AG10803 (cell line): ENCODE results near the gene ARHGAP4.

Experiments
- DNase-seq: peaks from one replicate; pipeline ENCODE4 v3.0.0; 2010; ENCODE audit warnings: low read depth
- H3K4me3 ChIP-seq: 2 replicates; pipeline ENCODE4 v1.5.1; 2011; ENCODE audit warnings: mild to moderate bottlenecking, low read length, control low read depth
- TF ChIP-seq, protein P1 (sequence below): conservative IDR thresholded peaks from 2 replicates; pipeline ENCODE4 v1.5.1; 2011; ENCODE audit warnings: mild to moderate bottlenecking, low read length, control low read depth, inconsistent platforms

Gene ARHGAP4

DNA sequence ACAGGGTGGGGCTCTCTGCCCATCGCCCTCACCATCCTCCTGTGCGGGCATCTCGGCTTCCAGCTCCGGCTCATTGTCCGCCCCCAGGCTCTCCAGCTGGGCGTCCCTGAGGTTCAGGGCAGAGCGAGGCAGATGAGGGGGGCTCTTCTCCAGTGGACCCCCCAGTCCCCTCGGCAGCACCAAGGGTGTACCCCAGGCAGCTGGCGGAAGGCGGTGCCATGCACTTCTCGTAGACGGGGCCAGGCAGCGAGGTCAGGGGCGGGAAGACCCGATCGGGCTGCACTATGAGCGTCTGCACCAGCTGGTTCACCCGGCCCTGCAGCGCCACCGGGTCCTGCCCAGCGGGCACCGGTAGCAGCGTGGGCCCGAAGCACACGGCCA lies 16.1 kb downstream of the ARHGAP4 start:
- no peak for DNase-seq
- TF ChIP-seq, protein P1, sequence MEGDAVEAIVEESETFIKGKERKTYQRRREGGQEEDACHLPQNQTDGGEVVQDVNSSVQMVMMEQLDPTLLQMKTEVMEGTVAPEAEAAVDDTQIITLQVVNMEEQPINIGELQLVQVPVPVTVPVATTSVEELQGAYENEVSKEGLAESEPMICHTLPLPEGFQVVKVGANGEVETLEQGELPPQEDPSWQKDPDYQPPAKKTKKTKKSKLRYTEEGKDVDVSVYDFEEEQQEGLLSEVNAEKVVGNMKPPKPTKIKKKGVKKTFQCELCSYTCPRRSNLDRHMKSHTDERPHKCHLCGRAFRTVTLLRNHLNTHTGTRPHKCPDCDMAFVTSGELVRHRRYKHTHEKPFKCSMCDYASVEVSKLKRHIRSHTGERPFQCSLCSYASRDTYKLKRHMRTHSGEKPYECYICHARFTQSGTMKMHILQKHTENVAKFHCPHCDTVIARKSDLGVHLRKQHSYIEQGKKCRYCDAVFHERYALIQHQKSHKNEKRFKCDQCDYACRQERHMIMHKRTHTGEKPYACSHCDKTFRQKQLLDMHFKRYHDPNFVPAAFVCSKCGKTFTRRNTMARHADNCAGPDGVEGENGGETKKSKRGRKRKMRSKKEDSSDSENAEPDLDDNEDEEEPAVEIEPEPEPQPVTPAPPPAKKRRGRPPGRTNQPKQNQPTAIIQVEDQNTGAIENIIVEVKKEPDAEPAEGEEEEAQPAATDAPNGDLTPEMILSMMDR = no peak
- no peak overlapping the region for H3K4me3 ChIP-seq

DNA sequence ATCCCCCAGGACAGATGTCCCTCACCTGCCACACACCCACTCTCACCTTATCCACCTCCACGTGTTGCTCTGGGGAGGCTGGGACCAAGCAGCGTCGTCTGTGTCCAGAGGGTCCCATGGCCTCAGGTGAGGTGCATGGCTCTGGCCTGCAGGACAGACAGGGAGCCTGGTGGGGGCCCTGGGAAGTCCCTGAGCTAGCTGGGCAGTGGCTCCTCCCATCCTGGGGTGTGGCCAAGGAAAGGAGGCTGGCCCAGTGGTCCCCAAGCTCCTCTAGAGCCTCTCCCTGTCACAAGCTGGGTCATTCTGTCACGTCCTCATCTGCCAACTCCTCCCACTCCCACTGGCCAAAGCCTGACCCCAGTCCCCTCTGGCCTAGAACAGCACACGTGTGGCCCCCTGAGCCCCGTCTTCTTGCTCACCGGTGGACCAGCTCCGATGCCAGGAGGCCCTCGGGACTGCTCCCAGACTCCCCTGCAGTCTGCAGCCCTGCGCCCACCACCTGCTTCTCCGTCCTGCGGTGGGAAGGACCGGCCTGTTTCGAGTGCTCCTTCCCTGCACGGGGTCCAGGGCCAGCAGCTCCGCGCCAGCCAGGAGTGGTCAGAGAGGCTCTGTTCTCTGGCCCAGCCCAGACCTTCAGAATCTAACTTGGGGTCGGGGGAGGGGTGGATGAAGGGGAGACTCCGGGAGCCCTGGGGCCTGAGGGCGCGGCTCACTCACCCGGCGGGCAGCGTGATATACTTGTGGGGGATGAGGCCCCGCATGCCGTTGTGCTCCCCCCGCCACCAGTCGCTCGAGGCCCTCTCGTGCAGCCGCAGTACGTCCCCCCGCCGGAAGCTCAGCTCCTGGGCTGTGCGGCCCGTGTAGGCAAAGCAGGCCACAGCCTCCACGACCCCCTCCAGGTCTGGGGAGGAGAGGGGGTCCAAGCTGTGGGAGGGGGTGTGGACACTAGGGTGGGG lies 16.8 kb downstream of the ARHGAP4 start:
- no peak overlapping the region for H3K4me3 ChIP-seq
- TF ChIP-seq, protein P1 = no peak
- no peak for DNase-seq

DNA sequence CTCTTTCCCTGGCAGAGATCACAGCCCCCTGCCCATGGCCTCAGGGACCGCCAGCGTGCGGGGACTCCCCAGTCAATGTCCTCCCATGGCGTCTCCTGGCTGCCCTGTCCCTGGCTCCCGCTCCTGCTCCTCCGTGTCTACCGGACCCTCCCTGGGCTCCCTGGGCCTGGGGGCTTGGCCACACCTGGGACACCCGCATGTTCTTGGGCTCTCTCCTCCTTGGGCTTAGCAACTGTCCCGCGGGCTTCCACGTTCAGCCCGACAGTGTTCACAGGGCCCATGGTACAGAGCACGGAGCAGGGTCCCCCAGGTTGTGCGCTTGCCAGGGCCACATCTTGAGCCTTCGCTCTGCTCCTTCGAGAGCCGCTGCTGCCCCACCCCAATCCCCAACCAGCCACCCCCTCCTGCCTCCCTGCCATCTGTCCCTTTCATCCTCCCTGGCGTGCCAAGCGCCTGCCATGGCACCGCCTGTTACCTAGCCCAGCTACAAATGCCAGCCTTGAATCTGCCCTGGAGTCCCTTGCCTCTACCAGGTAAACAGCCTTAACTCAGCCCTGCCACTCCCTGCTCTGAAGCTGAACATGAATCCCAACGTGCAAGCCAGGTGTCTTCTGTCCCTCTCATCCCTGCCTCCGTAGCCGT lies 17.7 kb downstream of the ARHGAP4 start:
- no peak overlapping the region for H3K4me3 ChIP-seq
- DNase-seq = no peak
- TF ChIP-seq, protein P1 = no peak

DNA sequence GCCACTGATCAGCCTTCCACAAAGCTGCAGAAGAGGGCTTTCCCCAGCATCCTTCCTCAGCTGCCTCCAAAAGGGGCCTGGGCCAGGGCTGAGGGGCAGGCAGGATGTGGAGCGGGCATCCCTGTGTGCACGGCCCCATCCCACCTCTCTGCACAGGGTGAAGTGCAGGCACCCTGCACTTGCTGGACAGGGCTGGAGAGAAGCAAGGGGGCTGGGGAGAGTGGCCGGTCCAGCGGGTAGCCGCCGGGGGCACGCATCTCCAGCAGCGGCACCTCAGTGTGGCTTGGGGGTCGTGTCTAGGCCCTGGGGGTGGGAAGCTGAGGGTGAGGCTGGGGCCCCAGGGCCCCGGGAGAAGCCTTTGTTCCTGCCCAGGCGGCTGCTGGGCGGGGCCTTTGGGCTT lies 18.6 kb downstream of the ARHGAP4 start:
- H3K4me3 ChIP-seq = no peak overlapping the region
- TF ChIP-seq, protein P1 = no peak
- DNase-seq = no peak

DNA sequence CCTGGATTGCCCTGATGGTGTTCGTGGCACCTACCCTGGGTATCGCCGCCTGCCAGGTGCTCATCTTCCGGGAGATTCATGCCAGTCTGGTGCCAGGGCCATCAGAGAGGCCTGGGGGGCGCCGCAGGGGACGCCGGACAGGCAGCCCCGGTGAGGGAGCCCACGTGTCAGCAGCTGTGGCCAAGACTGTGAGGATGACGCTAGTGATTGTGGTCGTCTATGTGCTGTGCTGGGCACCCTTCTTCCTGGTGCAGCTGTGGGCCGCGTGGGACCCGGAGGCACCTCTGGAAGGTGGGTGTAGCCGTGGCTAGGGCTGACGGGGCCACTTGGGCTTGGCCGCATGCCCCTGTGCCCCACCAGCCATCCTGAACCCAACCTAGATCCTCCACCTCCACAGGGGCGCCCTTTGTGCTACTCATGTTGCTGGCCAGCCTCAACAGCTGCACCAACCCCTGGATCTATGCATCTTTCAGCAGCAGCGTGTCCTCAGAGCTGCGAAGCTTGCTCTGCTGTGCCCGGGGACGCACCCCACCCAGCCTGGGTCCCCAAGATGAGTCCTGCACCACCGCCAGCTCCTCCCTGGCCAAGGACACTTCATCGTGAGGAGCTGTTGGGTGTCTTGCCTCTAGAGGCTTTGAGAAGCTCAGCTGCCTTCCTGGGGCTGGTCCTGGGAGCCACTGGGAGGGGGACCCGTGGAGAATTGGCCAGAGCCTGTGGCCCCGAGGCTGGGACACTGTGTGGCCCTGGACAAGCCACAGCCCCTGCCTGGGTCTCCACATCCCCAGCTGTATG lies 19.7 kb downstream of the ARHGAP4 start:
- DNase-seq = no peak
- TF ChIP-seq, protein P1 = no peak
- H3K4me3 ChIP-seq = no peak overlapping the region

DNA sequence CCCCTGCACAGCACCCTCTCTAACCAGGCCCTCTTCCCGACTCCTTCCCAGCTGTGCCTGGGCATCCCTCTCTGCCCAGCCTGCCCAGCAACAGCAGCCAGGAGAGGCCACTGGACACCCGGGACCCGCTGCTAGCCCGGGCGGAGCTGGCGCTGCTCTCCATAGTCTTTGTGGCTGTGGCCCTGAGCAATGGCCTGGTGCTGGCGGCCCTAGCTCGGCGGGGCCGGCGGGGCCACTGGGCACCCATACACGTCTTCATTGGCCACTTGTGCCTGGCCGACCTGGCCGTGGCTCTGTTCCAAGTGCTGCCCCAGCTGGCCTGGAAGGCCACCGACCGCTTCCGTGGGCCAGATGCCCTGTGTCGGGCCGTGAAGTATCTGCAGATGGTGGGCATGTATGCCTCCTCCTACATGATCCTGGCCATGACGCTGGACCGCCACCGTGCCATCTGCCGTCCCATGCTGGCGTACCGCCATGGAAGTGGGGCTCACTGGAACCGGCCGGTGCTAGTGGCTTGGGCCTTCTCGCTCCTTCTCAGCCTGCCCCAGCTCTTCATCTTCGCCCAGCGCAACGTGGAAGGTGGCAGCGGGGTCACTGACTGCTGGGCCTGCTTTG lies 20.5 kb downstream of the ARHGAP4 start:
- DNase-seq = no peak
- TF ChIP-seq, protein P1 = no peak
- no peak overlapping the region for H3K4me3 ChIP-seq
